NCI-H1105 (cell line): ENCODE data around the gene POU6F1.

Experiments used
- DNase-seq: peaks from one replicate; lab custom pipeline; 2025; lab: John Stamatoyannopoulos, UW

The POU6F1 gene

DNA sequence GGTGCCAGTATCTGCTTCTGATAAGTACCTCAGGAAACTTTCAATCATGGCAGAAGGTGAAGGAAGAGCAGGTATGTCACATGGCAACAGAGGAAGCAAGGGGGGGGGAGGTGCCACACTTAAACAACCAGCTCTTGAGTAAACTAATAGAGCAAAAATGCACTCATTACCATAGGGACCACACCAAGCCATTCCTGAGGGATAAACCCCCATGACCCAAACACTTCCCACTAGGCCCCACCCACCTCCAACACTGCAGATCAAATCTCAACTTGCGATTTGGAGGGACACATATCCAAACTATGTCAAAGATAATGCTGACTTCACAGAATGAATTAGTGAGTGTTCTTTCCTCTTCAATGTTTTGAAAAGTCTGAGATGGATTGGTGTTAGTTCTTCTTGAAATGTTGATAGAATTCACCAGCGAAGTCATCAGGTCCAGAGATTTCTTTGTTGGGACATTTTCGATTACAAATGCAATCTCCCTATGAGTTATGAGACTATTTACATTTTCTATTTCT, 61.6 kb downstream of the POU6F1 start:
- no peak for DNase-seq

DNA sequence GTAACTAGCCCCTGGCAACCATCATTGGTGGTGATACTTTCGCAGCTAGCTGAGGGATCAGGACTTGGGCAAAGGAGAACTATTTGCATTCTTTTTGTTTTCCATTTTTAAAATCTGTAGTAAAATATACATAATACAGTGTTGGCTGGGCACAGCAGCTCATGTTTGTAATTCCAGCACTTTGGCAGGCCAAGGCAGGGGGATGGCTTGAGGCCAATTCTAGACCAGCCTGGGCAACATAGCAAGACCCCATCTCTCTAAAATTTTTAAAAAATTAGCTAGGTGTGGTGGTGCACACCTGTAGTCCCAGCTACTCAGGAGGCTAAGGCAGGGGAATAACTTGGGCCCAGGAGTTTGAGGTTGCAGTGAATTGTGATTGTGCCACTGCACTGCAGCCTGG, 64.9 kb downstream of the POU6F1 start:
- DNase-seq: no peak

DNA sequence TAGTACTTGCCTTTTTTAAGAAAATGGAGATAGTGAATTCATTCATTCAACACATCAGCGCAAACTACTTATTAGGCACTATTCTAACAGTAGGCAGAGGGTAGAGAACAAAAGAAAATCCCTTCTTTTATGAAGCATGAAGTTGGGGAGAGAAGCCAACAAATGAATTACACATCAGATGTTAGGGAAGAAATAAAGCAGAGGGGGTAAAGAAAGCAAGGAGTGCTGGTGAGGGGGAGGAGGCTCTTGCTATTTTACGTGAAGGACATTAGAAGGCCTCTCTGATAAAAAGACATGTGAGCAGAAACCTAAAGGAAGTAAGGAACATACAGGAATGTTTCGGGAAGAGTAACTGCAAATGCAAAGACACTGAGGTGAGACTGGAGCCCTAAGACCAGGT, 67.1 kb downstream of the POU6F1 start:
- no peak for DNase-seq

DNA sequence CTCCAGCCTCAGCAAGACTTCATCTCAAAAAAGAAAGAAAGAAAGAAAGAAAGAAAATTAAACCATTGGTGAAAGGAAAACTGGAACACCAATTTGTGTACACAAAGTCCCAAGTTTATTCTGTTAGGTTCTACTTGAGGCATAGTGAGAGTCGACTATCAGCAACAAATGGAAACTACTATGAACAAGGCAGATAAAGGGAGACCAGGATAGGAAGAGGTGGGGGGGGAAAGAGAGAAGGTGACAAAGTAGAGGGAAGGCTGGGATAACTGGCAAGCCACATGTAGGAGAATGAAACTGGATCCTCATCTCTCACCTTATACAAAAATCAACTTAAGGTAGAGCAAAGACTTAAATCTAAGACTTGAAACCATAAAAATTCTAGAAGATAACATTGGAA, 70.6 kb downstream of the POU6F1 start:
- DNase-seq: no peak

DNA sequence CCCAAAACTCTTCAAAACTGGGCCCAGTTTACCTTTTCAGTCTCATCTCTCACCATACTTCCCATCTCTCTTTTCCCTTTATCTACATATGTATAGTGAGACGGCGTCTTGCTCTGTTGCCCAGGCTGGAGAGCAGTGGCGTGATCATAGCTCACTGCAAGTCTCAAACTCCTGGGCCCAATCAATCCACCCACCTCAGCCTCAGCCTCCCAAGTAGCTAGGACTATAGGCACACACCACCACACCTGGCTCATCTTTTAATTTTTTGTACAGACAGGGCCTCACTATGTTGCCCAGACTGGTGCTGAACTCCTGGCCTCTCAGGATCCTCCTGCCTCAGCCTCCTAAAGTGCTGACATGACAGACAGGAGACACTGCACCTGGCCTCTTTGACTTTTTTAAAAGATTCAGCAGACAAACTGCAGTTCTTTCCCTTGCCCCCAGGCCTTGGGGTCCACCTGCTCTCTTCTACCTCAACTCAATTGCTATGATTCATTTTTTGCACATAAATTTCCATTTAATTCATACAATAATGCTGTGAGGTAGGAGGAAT, 78.5 kb downstream of the POU6F1 start:
- DNase-seq: no peak
